ENCODE measurements around the gene VAMP2.

VAMP2 gene

GRCh38 chr17:8121681-8122421, 40.9 kb downstream of the VAMP2 start:
- peak in 1 of 2 experiments; percentile 79 for DNase-seq

- DNase-seq: no peak
Observed at GRCh38 chr17:8121407-8121680, 41.4 kb downstream of the VAMP2 start.

GRCh38 chr17:8120520-8121406, 42.0 kb downstream of the VAMP2 start:
- peak; percentile 62 to 81 for DNase-seq

- DNase-seq: peak; percentile 81 to 84
Observed at GRCh38 chr17:8119581-8120519, 42.9 kb downstream of the VAMP2 start.

GRCh38 chr17:8118769-8119580, 43.8 kb downstream of the VAMP2 start:
- peak; percentile 42 to 87 for DNase-seq

- peak in 1 of 2 experiments; percentile 45 for DNase-seq
Observed at GRCh38 chr17:8117980-8118768, 44.6 kb downstream of the VAMP2 start, which contains the start of gene ALOXE3. ALOXE3 (minus strand) TSS chr17:8118514; CDS start chr17:8117990, 524 bp downstream.

GRCh38 chr17:8117367-8117979, 45.3 kb downstream of the VAMP2 start:
- peak in 1 of 2 experiments; percentile 2 for DNase-seq

GRCh38 chr17:8116776-8117175, 46.0 kb downstream of the VAMP2 start:
- no peak for DNase-seq

GRCh38 chr17:8110907-8111306, 51.8 kb downstream of the VAMP2 start:
- no peak for DNase-seq

GRCh38 chr17:8110456-8110804, 52.3 kb downstream of the VAMP2 start:
- no peak for DNase-seq

- DNase-seq: peak; percentile 20 to 73
Observed at GRCh38 chr17:8109661-8110455, 52.9 kb downstream of the VAMP2 start.
